ENCODE measurements around the gene DHX16. TPM values are rescaled to one million over a fixed set of nuclear protein-coding genes. Genes with fewer than 3 reads are reported as not detected.

Gene DHX16
- total and polyA plus RNA-seq, 9 of the 15 experiments (the other 6 are each of a cell fraction or from before 2014, with no cell fraction given) = 14.6 to 66.1 (median 47.5) TPM

DNA sequence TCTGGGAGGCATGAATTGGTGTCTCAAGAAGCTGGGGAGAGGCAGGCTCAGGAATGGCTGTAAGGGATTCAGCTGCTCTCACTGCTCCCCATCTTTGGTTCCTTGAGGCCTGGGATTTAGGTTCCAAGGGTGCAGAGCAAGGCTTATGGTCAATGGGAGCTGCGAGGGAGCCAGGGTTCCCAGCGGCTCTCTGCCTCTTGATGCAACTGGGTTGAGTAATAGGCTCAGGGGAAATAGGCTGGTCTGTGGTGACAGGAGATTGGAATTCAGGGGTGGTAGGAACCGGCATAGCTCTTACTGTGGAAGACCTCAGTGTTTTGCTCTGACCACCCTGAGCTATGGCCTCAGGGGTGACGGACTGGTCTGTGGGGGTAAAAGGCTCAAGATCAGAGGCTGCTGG, 31.0 kb upstream of the DHX16 start:
- H3K9ac ChIP-seq (ENCODE audit: insufficient read depth in 1 of 2, low read depth in 2 of 2, low read length in 2 of 2) = no peak overlapping the region; a peak in 1 of 4 replicates
- no peaks in the 10 kb centered on the region for H3K4me1 ChIP-seq (replicated peaks in 1 of 2; ENCODE audit: control insufficient read depth in 2 of 2, insufficient read depth in 2 of 2, low read length in 2 of 2)
- no peaks in the 10 kb centered on the region for H4K20me1 ChIP-seq (replicated peaks; ENCODE audit: control insufficient read depth, insufficient read depth, low read length)
- 89% methylated on average over 4 of the region's 4 CpGs for WGBS (ENCODE audit: insufficient coverage, low coverage, missing lambda C conversion rate)
- no TSS peak for BruUV-seq (replicated peaks)
- no peaks in the 10 kb centered on the region for H3K9me3 ChIP-seq (replicated peaks; ENCODE audit: control insufficient read depth, insufficient read depth, low read depth, low read length)
- H3K79me2 ChIP-seq (ENCODE audit: control insufficient read depth, insufficient read depth, low read length) = no peaks in the 10 kb centered on the region
- H3K27me3 ChIP-seq (ENCODE audit: control insufficient read depth in 2 of 2, insufficient read depth in 2 of 2, low read length in 2 of 2) = no peaks in the 10 kb centered on the region
- no peak overlapping the region for H3K4me2 ChIP-seq (ENCODE audit: insufficient read depth, low read length)
- H2AFZ ChIP-seq (ENCODE audit: low read depth, low read length) = no peak overlapping the region
- in situ Hi-C loops (cut with MboI) (no loop called here), intact Hi-C loops (cut with micrococcal nuclease) (no loop called here)
- ATAC-seq (no peak), FAIRE-seq (no peak), DNase-seq (ENCODE audit: extremely low read depth in 1 of 4, low spot score in 3 of 4) (no peak)
- TF ChIP-seq POLR2AphosphoS5 (IDR thresholded peaks at IDR 0.05; ENCODE audit: control insufficient read depth, insufficient read depth, low read depth, low read length) (peak; percentile 22; the same call in 1 of the 2 replicates), CREM (IDR thresholded peaks at IDR 0.05; ENCODE audit: low read depth) (no peak), HNRNPUL1 (IDR thresholded peaks at IDR 0.05; ENCODE audit: low read length) (no peak), SUPT5H (IDR thresholded peaks at IDR 0.05) (0 out of 2 replicates have a peak, but pooled peaks have one; percentile 15), ZNF780A (CRISPR knock-in tag; IDR thresholded peaks at IDR 0.05) (no peak), ZNF311 (CRISPR knock-in tag; IDR thresholded peaks at IDR 0.05) (no peak)
- TF ChIP-seq, protein P1, sequence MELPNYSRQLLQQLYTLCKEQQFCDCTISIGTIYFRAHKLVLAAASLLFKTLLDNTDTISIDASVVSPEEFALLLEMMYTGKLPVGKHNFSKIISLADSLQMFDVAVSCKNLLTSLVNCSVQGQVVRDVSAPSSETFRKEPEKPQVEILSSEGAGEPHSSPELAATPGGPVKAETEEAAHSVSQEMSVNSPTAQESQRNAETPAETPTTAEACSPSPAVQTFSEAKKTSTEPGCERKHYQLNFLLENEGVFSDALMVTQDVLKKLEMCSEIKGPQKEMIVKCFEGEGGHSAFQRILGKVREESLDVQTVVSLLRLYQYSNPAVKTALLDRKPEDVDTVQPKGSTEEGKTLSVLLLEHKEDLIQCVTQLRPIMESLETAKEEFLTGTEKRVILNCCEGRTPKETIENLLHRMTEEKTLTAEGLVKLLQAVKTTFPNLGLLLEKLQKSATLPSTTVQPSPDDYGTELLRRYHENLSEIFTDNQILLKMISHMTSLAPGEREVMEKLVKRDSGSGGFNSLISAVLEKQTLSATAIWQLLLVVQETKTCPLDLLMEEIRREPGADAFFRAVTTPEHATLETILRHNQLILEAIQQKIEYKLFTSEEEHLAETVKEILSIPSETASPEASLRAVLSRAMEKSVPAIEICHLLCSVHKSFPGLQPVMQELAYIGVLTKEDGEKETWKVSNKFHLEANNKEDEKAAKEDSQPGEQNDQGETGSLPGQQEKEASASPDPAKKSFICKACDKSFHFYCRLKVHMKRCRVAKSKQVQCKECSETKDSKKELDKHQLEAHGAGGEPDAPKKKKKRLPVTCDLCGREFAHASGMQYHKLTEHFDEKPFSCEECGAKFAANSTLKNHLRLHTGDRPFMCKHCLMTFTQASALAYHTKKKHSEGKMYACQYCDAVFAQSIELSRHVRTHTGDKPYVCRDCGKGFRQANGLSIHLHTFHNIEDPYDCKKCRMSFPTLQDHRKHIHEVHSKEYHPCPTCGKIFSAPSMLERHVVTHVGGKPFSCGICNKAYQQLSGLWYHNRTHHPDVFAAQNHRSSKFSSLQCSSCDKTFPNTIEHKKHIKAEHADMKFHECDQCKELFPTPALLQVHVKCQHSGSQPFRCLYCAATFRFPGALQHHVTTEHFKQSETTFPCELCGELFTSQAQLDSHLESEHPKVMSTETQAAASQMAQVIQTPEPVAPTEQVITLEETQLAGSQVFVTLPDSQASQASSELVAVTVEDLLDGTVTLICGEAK (IDR thresholded peaks at IDR 0.05) = no peak
- TF ChIP-seq, protein P1 (CRISPR knock-in tag; IDR thresholded peaks at IDR 0.05) = no peak
- ChIA-PET POLR2A (interaction anchor here (0.5 to 27.1 kb wide), 7 partner anchors 5 to 1101 kb away, joined by 3 to 524 read pairs (median 4); partner anchors contain the start of genes MDC1, NRM and TUBB), CTCF (ENCODE audit: low intra/inter-chr PET ratio) (no interaction called here)
- no peak overlapping the region for H3K4me3 ChIP-seq
- H3K27ac ChIP-seq (ENCODE audit: extremely low read depth, low read depth, low read length) = no peak overlapping the region
- H3K9me1 ChIP-seq (ENCODE audit: control insufficient read depth, insufficient read depth, low read length) = no peaks in the 10 kb centered on the region
- peaks cover 77% of the 10 kb centered on the region for H3K36me3 ChIP-seq (ENCODE audit: control insufficient read depth, insufficient read depth, low read length)

Data from K562 (cell line).